Measurements from ENCODE around the gene MRGPRD.

Gene MRGPRD

DNA sequence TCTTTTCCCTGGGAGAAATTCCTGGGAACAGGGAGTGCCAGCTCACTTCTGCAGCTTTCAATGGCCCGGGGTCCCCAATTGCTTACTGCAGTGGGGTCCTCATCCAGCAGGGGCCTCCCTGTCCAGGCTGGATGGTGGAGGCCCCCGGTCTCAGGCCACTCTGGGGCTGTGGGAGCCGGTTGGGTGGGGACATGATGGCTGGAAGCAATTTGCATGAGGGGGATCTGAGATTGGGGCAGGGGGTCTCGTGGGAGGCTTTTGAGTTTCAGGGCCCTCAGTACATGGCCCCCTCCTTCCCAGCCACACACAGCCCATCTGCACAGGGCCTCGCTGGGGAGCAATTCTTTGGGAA lies 25.2 kb downstream of the MRGPRD start:
- no peak overlapping the region for H3K4me3 ChIP-seq (replicated peaks in 1 of 2; ENCODE audit: low read depth in 2 of 2, low read length in 2 of 2)
- DNase-seq (ENCODE audit: low read depth in 2 of 2) = no peak
- TF ChIP-seq, protein P1, sequence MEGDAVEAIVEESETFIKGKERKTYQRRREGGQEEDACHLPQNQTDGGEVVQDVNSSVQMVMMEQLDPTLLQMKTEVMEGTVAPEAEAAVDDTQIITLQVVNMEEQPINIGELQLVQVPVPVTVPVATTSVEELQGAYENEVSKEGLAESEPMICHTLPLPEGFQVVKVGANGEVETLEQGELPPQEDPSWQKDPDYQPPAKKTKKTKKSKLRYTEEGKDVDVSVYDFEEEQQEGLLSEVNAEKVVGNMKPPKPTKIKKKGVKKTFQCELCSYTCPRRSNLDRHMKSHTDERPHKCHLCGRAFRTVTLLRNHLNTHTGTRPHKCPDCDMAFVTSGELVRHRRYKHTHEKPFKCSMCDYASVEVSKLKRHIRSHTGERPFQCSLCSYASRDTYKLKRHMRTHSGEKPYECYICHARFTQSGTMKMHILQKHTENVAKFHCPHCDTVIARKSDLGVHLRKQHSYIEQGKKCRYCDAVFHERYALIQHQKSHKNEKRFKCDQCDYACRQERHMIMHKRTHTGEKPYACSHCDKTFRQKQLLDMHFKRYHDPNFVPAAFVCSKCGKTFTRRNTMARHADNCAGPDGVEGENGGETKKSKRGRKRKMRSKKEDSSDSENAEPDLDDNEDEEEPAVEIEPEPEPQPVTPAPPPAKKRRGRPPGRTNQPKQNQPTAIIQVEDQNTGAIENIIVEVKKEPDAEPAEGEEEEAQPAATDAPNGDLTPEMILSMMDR (IDR thresholded peaks at IDR 0.05; ENCODE audit: low read depth, low read length) = no peak

DNA sequence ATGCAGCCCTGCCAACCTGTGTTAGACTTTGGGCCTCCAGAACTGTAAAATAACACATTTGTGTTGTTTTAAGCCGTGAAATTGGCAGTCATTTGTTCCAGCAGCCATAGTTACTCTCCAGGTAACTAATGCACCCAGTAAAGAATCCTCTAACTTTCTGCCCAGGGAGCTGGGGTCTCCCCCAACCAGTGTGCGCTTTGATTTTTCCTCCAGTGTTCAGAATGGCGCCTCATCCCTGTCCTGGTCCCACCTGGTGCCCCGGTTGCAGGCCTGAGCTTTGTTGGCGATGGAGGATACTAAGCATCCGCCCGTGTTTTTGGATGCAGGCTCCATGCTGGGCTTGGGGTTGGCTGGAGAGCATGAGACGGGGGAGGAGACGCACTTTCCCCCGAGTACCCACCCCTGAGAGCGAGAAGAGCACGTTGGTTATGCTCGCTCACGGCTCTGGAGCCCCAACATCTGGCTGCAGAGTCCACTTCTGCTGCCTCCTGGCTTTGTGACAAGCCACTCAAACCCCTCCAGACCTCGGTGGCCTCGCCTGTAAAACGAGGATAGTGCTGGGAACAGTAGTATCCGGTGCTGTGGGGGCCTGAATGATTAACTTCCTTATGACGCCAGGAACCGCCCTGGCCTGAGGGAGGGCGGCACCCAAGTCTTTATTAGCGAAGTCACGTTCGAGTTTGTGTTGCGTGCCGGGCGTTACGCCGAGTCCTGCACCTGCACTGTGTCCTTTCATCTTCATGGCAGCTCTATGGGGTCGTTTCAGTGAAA lies 25.8 kb downstream of the MRGPRD start:
- DNase-seq (ENCODE audit: low read depth in 2 of 2) = peak; percentile 57 to 58
- H3K4me3 ChIP-seq (replicated peaks in 1 of 2; ENCODE audit: low read depth in 2 of 2, low read length in 2 of 2) = no peak overlapping the region
- TF ChIP-seq, protein P1 (IDR thresholded peaks at IDR 0.05; ENCODE audit: low read depth, low read length) = no peak

DNA sequence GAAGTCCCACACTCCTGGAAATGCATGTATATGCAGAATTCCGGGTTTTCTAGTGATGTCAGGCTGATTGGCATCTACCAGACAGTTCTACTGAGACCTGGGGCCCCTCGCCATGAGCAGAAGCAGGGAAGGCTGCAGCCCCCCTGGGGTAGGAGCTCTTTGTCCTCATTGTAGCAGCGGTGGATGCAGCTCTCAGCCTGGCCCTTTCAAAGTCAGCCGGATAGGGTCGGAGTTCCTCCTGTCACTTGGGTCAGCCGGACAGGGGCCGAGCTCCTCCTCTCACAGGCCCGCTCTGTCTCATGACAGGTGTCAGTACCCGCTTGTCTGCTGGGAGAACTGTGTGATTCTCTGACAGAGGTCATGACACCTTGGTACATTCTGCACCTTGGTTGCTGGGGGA lies 30.0 kb downstream of the MRGPRD start:
- no peak for DNase-seq (ENCODE audit: low read depth in 2 of 2)
- TF ChIP-seq, protein P1 (IDR thresholded peaks at IDR 0.05; ENCODE audit: low read depth, low read length) = no peak
- no peak overlapping the region for H3K4me3 ChIP-seq (replicated peaks in 1 of 2; ENCODE audit: low read depth in 2 of 2, low read length in 2 of 2)

DNA sequence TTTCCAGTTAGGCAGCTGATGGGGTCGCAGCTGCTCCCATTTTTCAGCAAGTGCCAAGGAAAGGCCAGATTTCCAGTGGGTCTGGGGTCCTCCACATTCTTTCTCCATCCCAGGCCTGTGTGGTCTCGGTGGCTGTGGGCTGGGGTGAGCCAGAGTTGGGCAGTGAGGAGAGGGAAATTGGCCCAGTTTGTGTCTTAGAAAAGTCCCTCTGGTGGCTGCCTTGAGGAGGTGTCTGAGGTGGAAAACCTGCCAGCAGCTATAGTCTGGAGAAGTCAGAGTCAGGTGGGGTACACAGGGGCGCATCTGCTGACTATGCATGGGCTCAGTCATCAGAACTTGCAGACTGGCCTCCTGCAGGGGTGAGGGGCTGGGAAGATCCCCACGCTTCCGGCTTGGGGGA lies 30.5 kb downstream of the MRGPRD start:
- TF ChIP-seq, protein P1 (IDR thresholded peaks at IDR 0.05; ENCODE audit: low read depth, low read length) = peak; percentile 57
- peak; percentile 22 to 30 for DNase-seq (ENCODE audit: low read depth in 2 of 2)
- no peak overlapping the region for H3K4me3 ChIP-seq (replicated peaks in 1 of 2; ENCODE audit: low read depth in 2 of 2, low read length in 2 of 2)

DNA sequence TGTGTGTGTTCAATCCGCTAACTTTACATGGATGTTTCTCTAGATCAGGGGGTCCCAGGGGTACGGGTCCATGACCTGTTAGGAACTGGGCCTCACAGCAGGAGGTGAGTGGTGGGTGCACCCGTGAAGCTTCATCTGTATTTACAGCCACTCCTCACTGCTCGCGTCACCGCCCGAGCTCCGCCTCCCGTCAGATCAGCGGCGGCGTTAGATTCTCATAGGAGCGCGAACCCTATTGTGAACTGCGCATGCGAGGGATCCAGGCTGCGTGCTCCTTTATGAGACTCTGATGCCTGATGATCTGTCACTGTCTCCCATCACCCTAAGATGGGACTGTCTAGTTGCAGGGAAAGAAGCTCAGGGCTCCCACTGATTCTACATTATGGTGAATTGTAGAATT lies 31.9 kb downstream of the MRGPRD start:
- DNase-seq (ENCODE audit: low read depth in 2 of 2) = no peak
- TF ChIP-seq, protein P1 (IDR thresholded peaks at IDR 0.05; ENCODE audit: low read depth, low read length) = no peak
- no peak overlapping the region for H3K4me3 ChIP-seq (replicated peaks in 1 of 2; ENCODE audit: low read depth in 2 of 2, low read length in 2 of 2)

DNA sequence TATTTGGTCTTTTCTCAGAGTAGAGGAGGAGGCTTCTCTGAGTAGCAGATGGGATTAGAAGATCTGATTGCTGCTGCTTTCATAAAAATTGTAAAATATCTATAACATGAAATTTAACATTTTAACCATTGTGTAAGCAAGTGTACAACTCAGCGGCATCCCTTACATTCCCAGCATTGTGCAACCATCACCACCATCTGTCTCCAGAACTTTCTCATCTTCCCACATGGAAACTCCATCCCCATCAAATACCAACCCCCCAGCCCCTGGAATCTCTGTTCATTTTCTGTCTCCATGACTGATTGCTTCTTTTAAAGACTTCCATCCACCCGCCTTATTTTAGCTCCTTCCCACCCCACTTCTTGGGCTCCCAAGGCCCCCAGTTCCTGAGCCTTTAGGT lies 32.3 kb downstream of the MRGPRD start:
- no peak overlapping the region for H3K4me3 ChIP-seq (replicated peaks in 1 of 2; ENCODE audit: low read depth in 2 of 2, low read length in 2 of 2)
- no peak for DNase-seq (ENCODE audit: low read depth in 2 of 2)
- TF ChIP-seq, protein P1 (IDR thresholded peaks at IDR 0.05; ENCODE audit: low read depth, low read length) = no peak

DNA sequence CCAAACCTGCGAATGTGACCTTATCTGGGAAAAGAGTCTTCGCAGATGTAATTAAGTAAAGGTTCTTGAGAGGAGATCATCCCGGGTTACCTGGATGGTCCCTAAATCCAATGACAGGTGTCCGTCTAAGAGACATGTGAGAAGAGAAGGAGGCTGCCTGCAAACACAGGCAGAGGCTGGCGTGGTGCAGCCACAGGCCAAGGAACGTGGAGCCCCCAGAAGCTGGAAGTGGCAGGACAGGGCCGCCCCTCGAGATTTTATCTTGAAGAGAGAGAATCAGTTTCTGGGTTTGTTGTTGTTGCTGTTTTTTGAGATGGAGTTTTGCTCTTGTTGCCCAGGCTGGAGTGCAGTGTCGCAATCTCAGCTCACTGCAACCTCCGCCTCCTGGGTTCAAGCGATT lies 33.6 kb downstream of the MRGPRD start:
- TF ChIP-seq, protein P1 (IDR thresholded peaks at IDR 0.05; ENCODE audit: low read depth, low read length) = no peak
- DNase-seq (ENCODE audit: low read depth in 2 of 2) = no peak
- no peak overlapping the region for H3K4me3 ChIP-seq (replicated peaks in 1 of 2; ENCODE audit: low read depth in 2 of 2, low read length in 2 of 2)

Measured in cardiac fibroblast (primary cell).